Panc1 (cell line): ENCODE data around the gene INKA1. TPM values are rescaled to one million over a fixed set of nuclear protein-coding genes. Genes with fewer than 3 reads are reported as not detected.
"Not testable (repeated sequence)": the region's sequence is repeated elsewhere in the genome, so short reads cannot be mapped to it uniquely, and the experiment has no call there.

Source experiments
- ATAC-seq: fragments of 200-7000 bp; cut with Tn5 transposase; 2 replicates; pipeline ENCODE4 v1.9.1; 2020; ENCODE audit warnings: mild to moderate bottlenecking, moderate library complexity
- BruUV-seq: library from RNA; stranded (reverse); fragments of 400-500 nt; replicated peaks from 2 replicates; lab custom pipeline; 2021; lab: Mats Ljungman, UMichigan
- CTCF ChIA-PET: fragments of 300-600 bp; sonication (Branson Sonifier 250); formaldehyde crosslinking; loops from one replicate; lab custom pipeline; 2022; ENCODE audit warnings: antibody characterized with exemption; lab: Charles Lee
- POLR2A ChIA-PET: fragments of 300-600 bp; sonication (Branson Sonifier 250); formaldehyde crosslinking; loops from one replicate; lab custom pipeline; 2022; ENCODE audit warnings: antibody characterized with exemption; lab: Charles Lee
- DNase-seq: peaks from one replicate; pipeline ENCODE4 v3.0.0-alpha.2; 2010; ENCODE audit warnings: low read depth, low spot score
- H3K27ac ChIP-seq: 2 replicates; pipeline ENCODE4 v1.5.1; 2011; ENCODE audit warnings: mild to moderate bottlenecking, low read length, inconsistent platforms
- H3K27me3 ChIP-seq: fragments of 200-500 bp; sonication (Bioruptor generic); 2 replicates; pipeline ENCODE4 v1.6.0; 2014; ENCODE audit warnings: low read length, inconsistent platforms; ENCODE audit not compliant: control insufficient read depth, insufficient read depth
- H3K36me3 ChIP-seq: fragments of 200-500 bp; sonication (Bioruptor generic); 2 replicates; pipeline ENCODE4 v1.5.1; 2014; ENCODE audit warnings: inconsistent platforms, mild to moderate bottlenecking, low read length, moderate library complexity; ENCODE audit not compliant: control insufficient read depth, insufficient read depth
- H3K4me1 ChIP-seq: 2 replicates; pipeline ENCODE4 v1.5.1; 2011; ENCODE audit warnings: inconsistent platforms, mild to moderate bottlenecking, low read length, moderate library complexity; ENCODE audit not compliant: control insufficient read depth, insufficient read depth
- H3K4me3 ChIP-seq, 2 experiments: 2 replicates each; pipeline ENCODE4 v1.5.1; 2011 to 2012; ENCODE audit warnings: low read depth in 2 of 2, low read length in 2 of 2, mild to moderate bottlenecking in 2 of 2, inconsistent platforms in 1 of 2, moderate library complexity in 1 of 2
- H3K9me3 ChIP-seq: fragments of 200-500 bp; sonication (Bioruptor generic); 2 replicates; pipeline ENCODE4 v1.5.1; 2014; ENCODE audit warnings: low read depth, mild to moderate bottlenecking, inconsistent platforms, low read length, moderate library complexity; ENCODE audit not compliant: control insufficient read depth, insufficient read depth
- CTCF ChIP-seq: fragments of 450-650 bp; IDR thresholded peaks from 2 replicates; pipeline ENCODE4 v1.5.1; 2017; ENCODE audit warnings: mild to moderate bottlenecking
- POLR2AphosphoS5 ChIP-seq: IDR thresholded peaks from 2 replicates; pipeline ENCODE4 v1.6.1; 2012; ENCODE audit warnings: mild to moderate bottlenecking, low read depth, low read length, moderate library complexity
- REST ChIP-seq, 2 experiments: IDR thresholded peaks; 2 replicates each; pipeline ENCODE4 v1.6.1; 2011 to 2012; ENCODE audit warnings: low read depth in 2 of 2, control low read depth in 1 of 2, low read length in 1 of 2, mild to moderate bottlenecking in 1 of 2, moderate library complexity in 1 of 2; ENCODE audit not compliant: insufficient read depth in 1 of 2
- SIN3A ChIP-seq: IDR thresholded peaks from 2 replicates; pipeline ENCODE4 v1.6.1; 2012; ENCODE audit warnings: low read depth, mild to moderate bottlenecking, low read length, moderate library complexity, borderline replicate concordance; ENCODE audit not compliant: insufficient read depth
- TCF7L2 ChIP-seq: IDR thresholded peaks from 2 replicates; pipeline ENCODE4 v1.6.1; 2011; ENCODE audit warnings: mild to moderate bottlenecking, low read depth, low read length, inconsistent platforms
- in situ Hi-C: cut with HindIII; loops from 2 replicates; pipeline ENCODE4 v1.10.0; 2016; ENCODE audit warnings: low sequenced_read_pairs, low pct_unique_long_range_greater_than_20kb
- intact Hi-C: fragments of 100-400 bp; cut with micrococcal nuclease; formaldehyde crosslinking; loops from one replicate; pipeline ENCODE4 v1.10.0; 2022; ENCODE audit not compliant: unreplicated experiment
- total RNA-seq: library from RNA; stranded (reverse); gene quantifications from one replicate; pipeline ENCODE4 v1.2.1, GENCODE V29; 2021; ENCODE audit not compliant: unreplicated experiment

INKA1 gene
- total RNA-seq, 1 experiment from 2014 or later, result 2.2 TPM

- H3K27ac ChIP-seq, result no peak overlapping the region
- DNase-seq (no peak), ATAC-seq (no peak)
- H3K4me1 ChIP-seq, result no peaks in the 10 kb centered on the region; the same call in 1 of the 2 replicates
- BruUV-seq, result no TSS peak
- H3K36me3 ChIP-seq, result no peaks in the 10 kb centered on the region
- CTCF ChIA-PET, result interaction anchor here (0.6 kb wide), 1 partner anchor 133 kb away, joined by 3 read pairs; no protein-coding TSS in a partner anchor
- H3K27me3 ChIP-seq, result no peaks in the 10 kb centered on the region
- no peak overlapping the region for H3K4me3 ChIP-seq
- in situ Hi-C loops (no loop called here), intact Hi-C loops (no loop called here)
- no peaks in the 10 kb centered on the region for H3K9me3 ChIP-seq
- POLR2A ChIA-PET, result no interaction called here
- TF ChIP-seq REST (IDR thresholded peaks at IDR 0.05; ENCODE audit: insufficient read depth in 1 of 2, low read depth in 2 of 2, low read length in 1 of 2) (no peak), CTCF (no peak), POLR2AphosphoS5 (no peak), TCF7L2 (no peak), SIN3A (no peak)
These were observed 30.4 kb upstream of the INKA1 start for GRCh38 chr3:49772703-49773102.

GRCh38 chr3:49775538-49775937 is 27.5 kb upstream of the INKA1 start:
- DNase-seq (no peak), ATAC-seq (no peak)
- in situ Hi-C loops, result no loop called here
- Histone ChIP-seq H3K9me3 (no peaks in the 10 kb centered on the region), H3K36me3 (no peaks in the 10 kb centered on the region), H3K4me1 (no peaks in the 10 kb centered on the region; the same call in 1 of the 2 replicates), H3K27ac (no peak overlapping the region), H3K4me3 (no peak overlapping the region), H3K27me3 (no peaks in the 10 kb centered on the region)
- no TSS peak for BruUV-seq
- intact Hi-C loops, result no loop called here
- CTCF ChIA-PET, result no interaction called here
- TF ChIP-seq TCF7L2 (no peak), SIN3A (no peak), POLR2AphosphoS5 (no peak), REST (IDR thresholded peaks at IDR 0.05; ENCODE audit: insufficient read depth in 1 of 2, low read depth in 2 of 2, low read length in 1 of 2) (no peak), CTCF (no peak)
- POLR2A ChIA-PET, result interaction anchor here (0.6 kb wide), 1 partner anchor 11 kb away, joined by 8 read pairs; no protein-coding TSS in a partner anchor

- H3K27me3 ChIP-seq, H3K36me3 ChIP-seq, H3K4me1 ChIP-seq, POLR2A ChIA-PET, CTCF ChIA-PET, DNase-seq, H3K4me3 ChIP-seq, H3K9me3 ChIP-seq, BruUV-seq, ATAC-seq, H3K27ac ChIP-seq, intact Hi-C loops, in situ Hi-C loops: not testable (repeated sequence)
These were observed 27.0 kb upstream of the INKA1 start for GRCh38 chr3:49776101-49776500.
